Ramos (cell line): ENCODE results near the gene POLR2F.
"Not testable (repeated sequence)": the region's sequence is repeated elsewhere in the genome, so short reads cannot be mapped to it uniquely, and the experiment has no call there.

Experiments
- in situ Hi-C: fragments of 300-500 bp; cut with MboI; formaldehyde crosslinking; loops from one replicate; pipeline ENCODE4 v1.14.3; 2022; ENCODE audit warnings: low sequenced_read_pairs; ENCODE audit not compliant: unreplicated experiment

POLR2F gene

GRCh38 chr22:37924386-37925065, 29.0 kb upstream of the POLR2F start:
- in situ Hi-C loops: no loop called here

DNA sequence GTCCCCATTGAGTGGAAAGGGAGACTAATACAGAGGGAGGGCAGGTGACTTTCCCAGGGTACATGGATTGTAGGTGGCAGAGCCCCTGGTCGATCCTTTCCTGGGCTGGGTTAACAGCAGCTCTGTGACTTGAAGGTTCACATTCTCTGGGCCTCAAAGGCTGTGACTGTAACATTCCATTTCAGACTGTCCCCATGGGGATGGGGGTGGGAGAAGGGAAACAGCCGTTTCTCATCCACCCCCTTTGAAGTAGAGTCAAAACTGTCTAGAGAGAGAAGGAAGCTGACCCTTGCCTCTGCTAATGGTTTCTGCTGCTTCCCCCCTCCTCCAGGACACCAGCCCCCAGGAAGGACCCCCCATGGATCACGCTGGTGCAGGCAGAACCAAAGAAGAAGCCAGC, 28.2 kb upstream of the POLR2F start:
- in situ Hi-C loops: no loop called here

DNA sequence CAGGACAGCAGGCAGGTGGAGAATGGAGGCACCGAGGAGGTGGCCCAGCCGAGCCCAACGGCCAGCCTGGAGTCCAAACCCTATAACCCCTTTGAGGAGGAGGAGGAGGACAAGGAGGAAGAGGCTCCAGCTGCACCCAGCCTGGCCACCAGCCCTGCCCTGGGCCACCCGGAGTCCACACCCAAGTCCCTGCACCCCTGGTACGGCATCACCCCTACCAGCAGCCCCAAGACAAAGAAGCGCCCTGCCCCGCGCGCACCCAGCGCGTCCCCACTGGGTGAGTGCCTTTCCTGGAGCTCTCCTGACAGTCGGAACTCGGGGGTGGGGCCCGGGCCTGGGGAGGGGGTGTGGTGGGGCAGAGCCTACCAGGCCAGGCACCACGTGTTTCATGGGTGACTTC, 27.7 kb upstream of the POLR2F start:
- in situ Hi-C loops: no loop called here

GRCh38 chr22:37926358-37926757, 27.1 kb upstream of the POLR2F start:
- in situ Hi-C loops: no loop called here

DNA sequence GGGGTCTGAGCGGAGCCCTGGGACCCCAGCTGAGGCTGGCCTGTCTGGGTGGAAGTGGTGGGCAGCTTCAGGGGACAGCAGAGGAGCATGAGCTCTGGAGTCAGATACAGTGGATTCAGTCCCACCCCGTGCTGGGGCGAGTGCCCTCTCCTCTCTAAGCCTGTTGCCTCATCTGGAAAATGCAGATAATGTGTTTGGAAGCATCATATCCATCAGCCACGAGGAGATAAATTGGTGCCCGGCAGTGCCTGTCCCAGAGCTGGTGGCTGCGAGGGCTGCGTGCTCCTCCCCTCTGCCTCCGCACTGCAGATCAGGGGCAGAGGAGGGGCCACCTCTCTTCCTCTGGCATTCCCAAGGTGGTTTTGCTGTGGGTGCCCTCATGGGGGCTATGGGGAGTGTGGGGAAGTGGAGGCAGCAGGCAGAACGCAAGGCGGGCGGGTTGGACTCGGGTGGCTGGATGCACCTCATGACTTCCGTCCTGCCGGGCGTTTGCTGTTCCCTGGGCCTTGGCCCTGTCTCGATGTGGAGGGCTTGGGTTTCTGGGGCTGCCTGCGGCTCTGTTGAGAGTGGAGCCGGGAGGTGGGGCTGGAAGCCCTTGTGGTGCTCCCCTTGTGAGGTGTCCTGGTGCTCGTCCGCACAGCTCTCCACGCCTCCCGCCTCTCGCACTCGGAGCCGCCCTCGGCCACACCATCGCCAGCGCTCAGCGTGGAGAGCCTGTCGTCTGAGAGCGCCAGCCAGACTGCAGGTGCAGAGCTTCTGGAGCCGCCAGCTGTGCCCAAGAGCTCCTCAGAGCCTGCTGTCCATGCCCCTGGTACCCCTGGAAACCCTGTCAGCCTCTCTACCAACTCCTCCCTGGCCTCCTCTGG, 26.5 kb upstream of the POLR2F start:
- in situ Hi-C loops: no loop called here

GRCh38 chr22:37927637-37927936, 25.9 kb upstream of the POLR2F start:
- in situ Hi-C loops: no loop called here

- in situ Hi-C loops: no loop called here
These were observed 24.1 kb upstream of the POLR2F start for GRCh38 chr22:37929390-37929789.

DNA sequence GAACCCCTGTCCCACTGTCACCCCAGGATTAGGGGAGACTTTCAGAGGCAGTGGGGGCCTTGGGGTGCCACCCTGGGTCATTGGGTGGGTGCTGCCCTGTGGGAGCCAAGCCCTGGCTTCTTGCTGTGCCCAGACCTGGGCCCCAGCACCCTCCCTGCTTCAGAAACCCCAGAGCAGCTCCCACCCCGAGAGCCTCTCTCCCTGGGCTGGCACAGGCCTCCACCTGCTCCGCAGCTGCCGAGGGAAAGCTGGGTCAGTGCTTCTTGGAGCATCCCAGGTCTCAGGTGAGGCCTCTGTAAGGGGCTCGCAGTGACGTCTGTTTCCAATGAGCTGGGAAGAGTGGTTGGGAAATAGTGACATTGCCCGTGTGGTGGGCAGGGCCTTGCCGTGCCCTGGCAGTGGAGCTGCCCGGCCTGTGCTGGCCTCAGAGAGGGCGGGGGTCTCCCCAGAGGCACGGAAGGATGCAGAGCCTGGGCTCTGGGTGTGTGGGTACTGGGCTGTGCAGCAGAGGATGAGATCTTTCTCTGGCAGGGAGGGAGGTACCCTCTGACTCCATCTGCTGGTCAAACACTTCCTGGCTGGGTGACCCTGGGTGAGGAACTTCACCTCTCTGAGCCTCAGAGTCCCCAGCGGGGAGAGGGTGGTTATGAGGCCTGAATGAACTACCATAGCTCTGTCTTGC, 23.1 kb upstream of the POLR2F start:
- in situ Hi-C loops: no loop called here

- in situ Hi-C loops: no loop called here
These were observed 22.5 kb upstream of the POLR2F start for GRCh38 chr22:37930952-37931440.

- in situ Hi-C loops: no loop called here
These were observed 21.6 kb upstream of the POLR2F start for GRCh38 chr22:37931893-37932389.

- in situ Hi-C loops: no loop called here
These were observed 21.1 kb upstream of the POLR2F start for GRCh38 chr22:37932401-37932800.

DNA sequence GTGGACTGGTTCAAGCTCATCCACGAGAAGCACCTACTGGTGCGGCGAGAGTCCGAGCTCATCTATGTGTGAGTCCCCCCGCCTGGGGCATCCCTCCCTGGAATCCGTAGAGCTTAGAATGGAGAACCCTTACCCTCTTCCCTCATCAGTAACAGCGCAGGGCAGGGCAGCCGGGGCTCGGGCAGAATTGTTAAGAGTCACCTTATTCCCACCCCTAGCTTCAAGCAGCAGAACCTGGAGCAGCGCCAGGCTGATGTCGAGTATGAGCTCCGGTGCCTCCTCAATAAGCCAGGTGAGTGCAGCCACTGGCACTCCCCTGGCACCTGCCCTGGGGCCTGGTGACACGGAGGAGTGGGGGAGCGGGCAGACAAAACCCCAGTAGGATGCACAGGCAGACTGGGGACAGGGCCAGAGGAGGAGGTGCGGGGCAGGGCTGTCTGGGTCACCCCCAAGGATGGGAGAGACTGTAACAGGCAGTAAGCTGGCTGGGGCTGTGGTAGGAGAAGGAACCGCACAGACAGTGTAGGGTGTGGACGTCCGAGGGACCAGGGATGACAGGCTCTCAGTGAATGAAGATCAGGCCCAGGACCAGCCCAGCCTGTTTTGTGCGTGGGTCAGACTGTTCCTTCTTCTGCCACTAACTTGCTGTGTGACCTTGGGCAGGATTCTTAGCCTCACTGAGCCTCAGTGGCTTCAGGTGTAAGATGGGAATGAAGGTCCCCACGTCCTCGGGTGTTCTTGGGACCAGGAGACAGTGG, 20.5 kb upstream of the POLR2F start:
- in situ Hi-C loops: no loop called here

DNA sequence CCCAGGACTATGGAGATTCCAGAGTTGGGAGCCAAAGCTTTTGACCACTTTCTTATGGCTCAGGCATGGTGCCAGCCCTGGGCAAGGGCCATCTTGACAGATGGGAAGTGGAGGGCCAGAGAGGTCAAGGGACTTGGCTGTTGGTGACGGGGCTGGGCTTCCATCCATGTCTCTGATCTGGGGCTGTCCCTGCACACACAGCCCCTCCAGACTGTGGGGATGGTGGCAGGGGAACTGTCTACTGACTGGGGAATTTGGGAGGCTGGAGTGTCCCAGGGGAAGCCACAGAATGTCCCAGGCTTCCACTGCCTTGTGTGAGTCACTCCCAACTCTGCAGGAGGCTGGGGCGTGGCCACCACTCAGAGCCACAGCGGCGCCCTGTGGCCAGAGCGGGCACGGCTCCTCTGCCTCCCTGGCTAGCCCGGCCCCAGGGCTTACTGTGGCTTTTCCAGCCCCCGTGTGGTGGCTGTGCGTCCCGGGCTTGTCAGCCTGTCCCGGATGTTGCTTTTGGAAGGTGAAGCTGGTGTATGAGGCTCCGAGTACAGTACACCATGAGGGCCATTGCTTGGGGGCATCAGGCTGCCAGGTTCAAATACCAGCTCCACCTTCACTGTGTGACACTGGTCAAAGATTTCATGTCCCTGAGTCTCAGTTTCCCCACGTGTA, 19.7 kb upstream of the POLR2F start:
- in situ Hi-C loops: no loop called here

DNA sequence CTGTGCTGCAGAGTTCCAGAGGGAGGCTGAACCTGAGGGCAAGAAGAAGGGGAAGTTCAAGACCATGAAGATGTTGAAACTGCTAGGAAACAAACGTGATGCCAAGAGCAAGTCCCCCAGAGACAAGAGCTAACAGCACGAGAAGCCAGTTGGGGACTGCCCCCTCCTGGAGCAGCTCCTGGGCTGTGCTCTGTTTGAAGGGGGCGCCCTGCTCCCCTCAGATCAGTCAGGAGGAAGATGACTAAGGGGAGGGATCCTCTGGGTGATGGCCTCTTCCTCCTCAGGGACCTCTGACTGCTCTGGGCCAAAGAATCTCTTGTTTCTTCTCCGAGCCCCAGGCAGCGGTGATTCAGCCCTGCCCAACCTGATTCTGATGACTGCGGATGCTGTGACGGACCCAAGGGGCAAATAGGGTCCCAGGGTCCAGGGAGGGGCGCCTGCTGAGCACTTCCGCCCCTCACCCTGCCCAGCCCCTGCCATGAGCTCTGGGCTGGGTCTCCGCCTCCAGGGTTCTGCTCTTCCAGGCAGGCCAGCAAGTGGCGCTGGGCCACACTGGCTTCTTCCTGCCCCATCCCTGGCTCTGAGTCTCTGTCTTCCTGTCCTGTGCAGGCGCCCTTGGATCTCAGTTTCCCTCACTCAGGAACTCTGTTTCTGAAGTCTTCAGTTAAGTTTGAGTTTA, 12.7 kb upstream of the POLR2F start:
- in situ Hi-C loops: no loop called here

DNA sequence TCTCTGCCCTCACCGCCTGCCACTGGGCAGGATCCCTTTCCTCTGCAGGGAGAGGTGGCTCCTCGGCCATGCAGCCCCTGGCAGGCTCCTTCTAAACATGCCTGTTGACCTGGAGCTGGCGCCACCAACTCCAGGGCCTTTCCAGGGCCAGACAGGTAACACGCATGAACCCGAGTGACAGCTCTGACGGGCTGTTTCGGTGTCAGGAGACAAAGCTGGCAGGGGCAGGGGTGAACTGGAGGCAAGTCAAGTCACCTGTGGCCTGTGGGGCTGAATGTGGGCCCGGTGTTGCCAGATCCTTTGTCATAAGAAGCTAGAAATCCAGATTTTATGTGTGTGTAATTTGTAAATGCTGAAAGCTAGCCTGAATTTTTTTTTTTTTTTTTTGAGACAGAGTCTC, 11.4 kb upstream of the POLR2F start:
- in situ Hi-C loops: no loop called here

- in situ Hi-C loops: no loop called here
These were observed 10.2 kb upstream of the POLR2F start for GRCh38 chr22:37943136-37943824.

DNA sequence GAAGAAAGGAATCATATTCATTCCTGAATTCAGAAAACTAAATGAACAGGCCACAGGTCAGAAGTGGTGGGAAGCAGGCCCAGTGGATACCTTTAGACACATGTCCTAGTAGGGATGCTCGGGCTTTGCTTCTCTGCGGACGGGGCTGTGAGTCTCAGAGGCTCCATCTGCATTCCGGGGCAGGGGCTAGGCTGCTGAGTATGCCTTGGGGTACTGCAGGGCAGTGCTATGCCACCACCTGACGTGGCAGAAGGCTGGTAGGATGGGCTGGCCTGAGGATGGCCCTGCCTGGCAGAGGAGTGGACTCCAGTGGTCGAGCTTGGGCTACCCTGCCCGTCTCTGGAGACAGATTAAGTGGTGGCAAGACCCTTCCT, 9.7 kb upstream of the POLR2F start:
- in situ Hi-C loops: no loop called here

- in situ Hi-C loops: not testable (repeated sequence)
These were observed 9.1 kb upstream of the POLR2F start for GRCh38 chr22:37944423-37944822.
